ENCODE data around the gene ENO1. TPM values are rescaled to one million over a fixed set of nuclear protein-coding genes. Genes with fewer than 3 reads are reported as not detected.
A peak's percentile ranks its signal among the peaks of the same experiment; 100 is the strongest.

Gene ENO1
- total RNA-seq, 2 experiments from 2014 or later, result 3,150 to 3,216 TPM

DNA sequence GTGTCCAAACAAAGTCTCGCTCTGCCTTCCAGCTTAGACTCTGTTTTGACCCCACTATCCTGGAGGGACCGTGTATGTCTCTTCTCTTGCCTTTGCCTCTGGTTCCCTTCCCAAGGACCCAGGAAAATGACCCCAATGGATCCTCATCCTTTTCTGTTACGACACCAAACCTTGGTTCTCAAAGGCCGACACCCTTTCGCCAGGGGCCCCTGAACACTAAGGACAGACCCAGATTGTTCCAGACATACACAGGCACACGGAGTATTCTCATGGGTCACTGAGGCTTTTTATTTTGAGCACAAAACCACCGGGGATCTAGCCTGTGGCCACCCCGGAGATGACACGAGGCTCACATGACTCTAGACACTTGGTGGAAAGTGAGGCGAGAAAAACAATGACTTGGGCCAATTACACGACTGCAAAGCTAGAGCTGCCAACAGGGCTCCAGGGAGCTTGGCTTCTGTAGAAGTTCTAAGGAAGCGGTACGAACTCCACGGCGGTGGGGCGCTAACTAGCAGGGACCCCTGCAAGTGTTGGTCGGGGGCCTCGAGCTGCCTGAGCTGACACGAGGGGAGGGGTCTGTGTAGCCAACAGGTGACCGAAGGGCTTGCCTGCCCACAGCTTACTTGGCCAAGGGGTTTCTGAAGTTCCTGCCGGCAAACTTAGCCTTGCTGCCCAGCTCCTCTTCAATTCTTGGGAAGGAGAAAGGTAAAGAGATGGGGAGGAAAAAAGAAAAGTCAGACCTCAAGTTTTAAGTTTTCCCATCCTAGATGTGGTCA, 17.6 kb downstream of the ENO1 start:
- Mint-ChIP-seq H3K4me3 (peak overlapping the region; percentile 12), H3K9me3 (ENCODE audit: insufficient read depth) (no peaks in the 10 kb centered on the region), H3K27ac (peak overlapping the region; percentile 78), H3K27me3 (ENCODE audit: low read depth) (no peaks in the 10 kb centered on the region), H3K4me1 (ENCODE audit: low read depth) (peaks cover 79% of the 10 kb centered on the region), H3K36me3 (ENCODE audit: low read depth) (peaks cover 89% of the 10 kb centered on the region)
- ChIA-PET CTCF (interaction anchor here (0.7 to 12.1 kb wide), 7 partner anchors 10 to 639 kb away, joined by 3 to 155 read pairs (median 3); no protein-coding TSS in a partner anchor), POLR2A (interaction anchor here (1.0 to 3.1 kb wide), 4 partner anchors 9 to 49 kb away, joined by 3 to 16 read pairs (median 6); partner anchors contain the start of gene ENO1)
- ATAC-seq, result no peak
- DNase-seq, result no peak

DNA sequence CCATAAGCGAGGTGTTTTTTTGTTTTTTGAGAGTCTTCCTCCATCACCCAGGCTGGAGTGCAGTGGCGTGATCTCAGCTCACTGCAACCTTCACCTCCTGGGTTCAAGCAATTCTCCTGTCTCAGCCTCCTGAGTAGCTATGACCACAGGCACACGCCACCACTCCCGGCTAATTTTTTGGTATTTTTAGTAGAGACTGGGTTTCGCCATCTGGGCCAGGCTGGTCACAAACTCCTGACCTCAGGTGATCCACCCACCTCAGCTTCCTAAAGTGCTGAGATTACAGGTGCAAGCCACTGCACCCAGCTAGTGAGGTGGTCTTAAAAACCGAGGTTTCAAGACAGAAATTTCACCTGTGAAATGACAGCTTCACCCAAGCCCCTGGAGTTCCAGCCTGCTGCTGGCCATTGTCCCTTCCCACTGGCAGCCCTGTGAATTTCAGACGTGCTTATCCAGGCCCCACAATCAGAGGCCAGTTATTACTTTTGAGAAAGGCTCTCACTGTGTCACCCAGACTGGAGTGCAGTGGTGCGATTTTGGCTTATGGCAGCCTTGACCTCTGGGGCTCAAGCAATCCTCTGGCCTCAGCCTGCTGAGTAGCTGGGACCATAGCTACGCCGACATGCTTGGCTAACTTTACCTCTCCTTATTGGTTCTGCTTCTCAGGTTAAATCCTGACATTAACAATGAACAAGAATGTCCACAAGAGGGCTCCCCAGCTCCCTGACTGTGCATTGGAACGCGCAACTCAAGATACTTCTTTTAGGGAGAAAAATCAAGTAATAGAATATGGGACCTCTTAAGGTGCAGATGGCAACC, 19.4 kb downstream of the ENO1 start:
- DNase-seq, result peak; percentile 74
- H3K4me3 Mint-ChIP-seq, result peak overlapping the region; percentile 42
- H3K4me1 Mint-ChIP-seq (ENCODE audit: low read depth), result peaks cover 64% of the 10 kb centered on the region
- peak; percentile 52 for ATAC-seq
- H3K27me3 Mint-ChIP-seq (ENCODE audit: low read depth), result no peaks in the 10 kb centered on the region
- no peaks in the 10 kb centered on the region for H3K9me3 Mint-ChIP-seq (ENCODE audit: insufficient read depth)
- ChIA-PET CTCF (interaction anchor here (0.6 to 12.1 kb wide), 26 partner anchors 8 to 297 kb away, joined by 3 to 155 read pairs (median 4); no protein-coding TSS in a partner anchor), POLR2A (interaction anchor here (0.7 to 3.1 kb wide), 10 partner anchors 8 to 158 kb away, joined by 3 to 16 read pairs (median 4); partner anchors contain the start of gene ENO1)
- H3K27ac Mint-ChIP-seq, result peak overlapping the region; percentile 77
- peaks cover 73% of the 10 kb centered on the region for H3K36me3 Mint-ChIP-seq (ENCODE audit: low read depth)

DNA sequence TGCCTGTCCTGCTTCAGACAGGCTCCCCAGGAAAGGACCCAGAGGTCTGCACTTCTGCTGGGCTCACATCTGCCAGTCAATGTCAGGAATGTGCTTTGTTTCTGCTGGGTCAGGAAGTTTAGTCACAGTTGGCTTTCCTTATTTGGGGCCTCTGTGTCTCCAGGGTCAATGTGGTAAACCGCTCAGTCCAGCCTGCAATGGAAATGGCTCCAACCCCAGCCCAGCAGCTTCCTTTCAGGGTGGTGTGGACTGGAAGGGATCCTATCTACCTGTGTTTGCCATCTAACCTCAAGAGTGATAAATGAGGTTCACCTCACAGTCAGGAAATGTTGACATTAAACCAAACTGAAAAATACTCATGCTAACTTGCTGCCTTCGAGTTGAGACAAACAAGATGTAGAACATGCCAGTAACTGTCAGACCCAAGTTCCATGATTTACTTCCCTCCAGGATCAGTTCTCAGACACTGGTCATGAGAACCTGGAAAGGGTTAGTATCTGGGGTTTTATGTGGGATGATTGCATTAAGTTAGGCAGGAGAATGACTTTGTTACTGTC, 20.3 kb downstream of the ENO1 start:
- H3K4me3 Mint-ChIP-seq, result peak overlapping the region; percentile 27

DNA sequence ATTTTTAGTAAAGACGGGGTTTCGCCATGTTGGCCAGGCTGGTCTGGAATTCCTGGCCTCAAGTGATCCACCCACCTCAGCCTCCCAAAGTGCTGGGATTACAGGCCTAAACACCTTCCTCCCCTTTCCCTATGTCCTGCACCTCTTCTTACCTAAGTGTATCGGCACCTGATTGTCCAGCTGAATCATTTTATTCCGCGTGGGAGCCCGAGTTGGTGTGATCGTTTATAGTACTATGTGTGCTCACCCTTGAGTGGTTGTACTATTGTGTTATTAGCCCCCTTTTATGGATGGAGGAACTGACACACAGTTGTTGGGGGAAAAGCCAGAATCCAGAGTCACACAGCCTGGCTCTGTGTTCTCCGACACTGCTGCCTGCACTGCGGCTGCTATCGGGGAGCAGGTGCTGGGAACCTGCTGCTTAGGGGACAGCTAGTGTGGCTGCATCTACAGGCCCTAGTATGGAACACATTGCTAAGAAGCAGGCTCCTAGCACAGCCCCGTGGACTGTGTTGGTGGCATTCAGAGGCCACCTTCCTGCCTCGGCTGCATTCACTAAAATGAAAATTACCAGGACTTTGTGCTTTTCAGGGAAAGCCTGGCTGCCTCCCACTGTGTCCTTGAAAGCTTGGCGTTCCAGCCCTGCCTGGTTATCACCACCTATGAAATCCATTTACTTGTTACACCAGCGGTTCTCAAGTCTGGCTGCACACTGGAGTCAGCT, 21.6 kb downstream of the ENO1 start:
- peak overlapping the region; percentile 15 for H3K27ac Mint-ChIP-seq
- H3K36me3 Mint-ChIP-seq (ENCODE audit: low read depth), result peaks cover 50% of the 10 kb centered on the region
- peaks cover 43% of the 10 kb centered on the region for H3K4me1 Mint-ChIP-seq (ENCODE audit: low read depth)
- no peaks in the 10 kb centered on the region for H3K27me3 Mint-ChIP-seq (ENCODE audit: low read depth)
- no peaks in the 10 kb centered on the region for H3K9me3 Mint-ChIP-seq (ENCODE audit: insufficient read depth)
- H3K4me3 Mint-ChIP-seq, result no peak overlapping the region
- POLR2A ChIA-PET, result interaction anchor here (0.6 to 2.3 kb wide), 9 partner anchors 8 to 229 kb away, joined by 3 to 7 read pairs (median 4); no protein-coding TSS in a partner anchor
- CTCF ChIA-PET, result interaction anchor here (0.7 to 12.1 kb wide), 9 partner anchors 9 to 296 kb away, joined by 3 to 155 read pairs (median 3); no protein-coding TSS in a partner anchor
- DNase-seq (no peak), ATAC-seq (no peak)

More for the DNA sequence above, 20.3 kb downstream of the ENO1 start:
- Mint-ChIP-seq H3K9me3 (ENCODE audit: insufficient read depth) (no peaks in the 10 kb centered on the region), H3K36me3 (ENCODE audit: low read depth) (peaks cover 63% of the 10 kb centered on the region), H3K27me3 (ENCODE audit: low read depth) (no peaks in the 10 kb centered on the region), H3K4me1 (ENCODE audit: low read depth) (peaks cover 56% of the 10 kb centered on the region), H3K27ac (peak overlapping the region; percentile 64)
- ChIA-PET POLR2A (interaction anchor here (1.5 to 3.1 kb wide), 3 partner anchors 9 to 20 kb away, joined by 4 to 16 read pairs (median 7); partner anchors contain the start of gene ENO1), CTCF (interaction anchor here (0.8 to 12.1 kb wide), 19 partner anchors 9 to 243 kb away, joined by 3 to 155 read pairs (median 6); no protein-coding TSS in a partner anchor)
- DNase-seq (peak; percentile 51), ATAC-seq (peak; percentile 17)

DNA sequence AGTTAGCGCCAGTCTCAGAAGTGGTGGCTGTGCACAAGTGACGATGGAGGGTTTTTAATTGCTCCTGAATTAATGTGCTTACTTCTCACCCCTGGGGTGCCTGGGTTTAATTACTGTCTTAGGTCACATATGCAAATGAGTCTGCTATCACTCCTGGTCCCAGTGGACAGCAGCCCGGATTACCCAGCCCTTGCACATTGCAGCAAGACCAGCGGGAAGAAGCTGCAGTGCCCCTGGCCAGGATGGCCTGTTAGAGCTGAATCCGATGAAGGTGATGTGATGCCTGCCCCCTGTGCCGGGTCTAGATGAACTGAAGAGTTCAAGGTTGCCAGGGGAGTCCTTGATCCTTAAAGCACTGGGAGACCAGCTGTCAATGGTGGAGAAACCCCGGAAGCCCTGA, 24.2 kb downstream of the ENO1 start:
- H3K27me3 Mint-ChIP-seq (ENCODE audit: low read depth), result no peaks in the 10 kb centered on the region
- ATAC-seq (no peak), DNase-seq (no peak)
- ChIA-PET POLR2A (no interaction called here), CTCF (no interaction called here)
- H3K27ac Mint-ChIP-seq, result no peak overlapping the region
- H3K4me1 Mint-ChIP-seq (ENCODE audit: low read depth), result peaks cover 21% of the 10 kb centered on the region
- no peaks in the 10 kb centered on the region for H3K9me3 Mint-ChIP-seq (ENCODE audit: insufficient read depth)
- H3K4me3 Mint-ChIP-seq, result no peak overlapping the region
- peaks cover 28% of the 10 kb centered on the region for H3K36me3 Mint-ChIP-seq (ENCODE audit: low read depth)

DNA sequence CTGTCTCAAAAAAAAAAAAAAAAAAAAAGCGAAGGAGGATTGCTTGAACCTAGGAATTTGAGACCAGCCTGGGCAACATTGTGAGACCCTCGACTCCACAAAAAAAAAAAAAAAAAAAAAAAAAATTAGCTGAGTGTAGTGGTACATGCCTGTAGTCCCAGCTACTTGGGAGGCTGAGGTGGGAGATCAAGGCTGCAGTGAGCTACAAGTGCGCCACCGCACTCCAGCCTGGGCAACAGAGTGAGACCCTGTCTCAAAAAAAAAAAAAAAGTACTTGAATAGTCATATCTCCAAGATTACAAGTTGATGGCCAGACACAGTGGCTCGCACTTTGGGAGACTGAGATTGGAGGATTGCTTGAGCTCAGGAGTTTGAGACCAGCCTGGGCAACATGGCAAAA, 27.4 kb downstream of the ENO1 start:
- DNase-seq (no peak), ATAC-seq (no peak)
- Mint-ChIP-seq H3K27me3 (ENCODE audit: low read depth) (no peaks in the 10 kb centered on the region), H3K9me3 (ENCODE audit: insufficient read depth) (no peaks in the 10 kb centered on the region), H3K4me3 (no peak overlapping the region), H3K4me1 (ENCODE audit: low read depth) (peaks cover 12% of the 10 kb centered on the region), H3K27ac (no peak overlapping the region), H3K36me3 (ENCODE audit: low read depth) (peaks cover under 1% of the 10 kb centered on the region)
- POLR2A ChIA-PET, result no interaction called here
- CTCF ChIA-PET, result interaction anchor here (0.8 to 8.2 kb wide), 3 partner anchors 10 to 289 kb away, joined by 3 to 130 read pairs (median 22); no protein-coding TSS in a partner anchor

DNA sequence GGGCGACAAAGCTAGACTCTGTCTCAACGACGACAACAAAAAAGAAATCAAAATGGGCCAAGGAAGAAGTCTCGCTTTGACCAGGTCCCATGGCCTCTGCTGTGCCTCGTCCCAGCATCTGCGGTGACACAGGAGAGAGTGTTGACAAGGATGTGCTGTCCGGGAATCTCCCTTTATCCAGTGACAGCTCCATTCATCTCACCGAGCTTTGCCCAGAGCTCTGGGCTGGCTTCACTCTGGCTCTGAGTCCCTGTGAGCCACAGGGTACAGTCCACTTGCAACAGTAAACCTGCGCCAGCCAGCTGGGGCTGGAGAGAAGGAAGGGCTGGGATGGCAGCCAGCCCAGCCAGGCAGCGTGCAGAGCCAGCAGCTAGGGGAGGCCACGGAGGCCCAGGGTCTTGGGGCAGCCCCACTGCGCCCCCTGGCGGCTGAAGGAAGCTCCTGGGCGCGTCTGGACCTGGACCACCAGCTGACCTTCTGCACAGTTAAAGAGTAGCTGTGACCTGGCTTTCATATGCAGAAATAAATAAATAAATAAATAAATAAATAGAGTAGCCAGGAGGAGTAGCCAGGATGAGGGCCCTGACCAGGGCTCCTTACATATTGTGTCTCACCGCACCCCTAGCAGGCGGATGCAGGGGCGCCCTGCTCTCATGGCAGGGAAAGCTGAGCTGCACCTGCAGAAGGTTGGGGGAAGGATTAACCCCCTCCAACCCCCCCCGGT, 29.7 kb downstream of the ENO1 start:
- POLR2A ChIA-PET, result interaction anchor here (0.7 to 1.4 kb wide), 5 partner anchors 9 to 342 kb away, joined by 3 to 4 read pairs (median 4); partner anchors contain the start of gene ENO1
- peak; percentile 80 for DNase-seq

DNA sequence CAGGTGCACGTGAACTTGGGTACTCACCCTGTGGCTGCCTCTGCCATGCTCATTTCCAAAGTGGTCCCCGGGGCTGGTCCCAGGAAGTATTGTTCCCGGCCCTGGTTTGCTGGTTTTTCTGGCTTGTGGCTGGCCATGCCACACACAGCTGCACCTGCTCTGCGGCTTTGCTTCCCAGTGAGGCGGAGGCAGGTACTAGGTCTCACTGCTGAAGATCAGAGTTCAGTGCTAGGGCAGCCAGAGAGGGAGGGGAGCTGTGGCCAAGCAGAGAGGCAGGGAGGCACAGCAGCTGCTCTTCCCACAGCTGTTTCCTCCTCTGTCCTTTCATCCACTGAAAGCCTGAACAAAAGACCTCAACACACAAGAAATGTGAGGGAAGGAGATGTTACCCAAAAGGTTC, 30.5 kb downstream of the ENO1 start:
- DNase-seq, result no peak
- Mint-ChIP-seq H3K27ac (no peak overlapping the region), H3K27me3 (ENCODE audit: low read depth) (peaks cover 2% of the 10 kb centered on the region), H3K4me1 (ENCODE audit: low read depth) (peaks cover 12% of the 10 kb centered on the region), H3K36me3 (ENCODE audit: low read depth) (no peaks in the 10 kb centered on the region), H3K4me3 (no peak overlapping the region), H3K9me3 (ENCODE audit: insufficient read depth) (no peaks in the 10 kb centered on the region)
- POLR2A ChIA-PET, result interaction anchor here (0.7 to 1.4 kb wide), 4 partner anchors 11 to 186 kb away, joined by 3 to 4 read pairs (median 3); partner anchors contain the start of gene ENO1
- CTCF ChIA-PET, result interaction anchor here (0.7 to 8.2 kb wide), 45 partner anchors 9 to 376 kb away, joined by 3 to 130 read pairs (median 5); no protein-coding TSS in a partner anchor
- ATAC-seq, result no peak

More for the DNA sequence above, 29.7 kb downstream of the ENO1 start:
- Mint-ChIP-seq H3K4me3 (no peak overlapping the region), H3K4me1 (ENCODE audit: low read depth) (peaks cover 12% of the 10 kb centered on the region), H3K27me3 (ENCODE audit: low read depth) (peaks cover 2% of the 10 kb centered on the region), H3K9me3 (ENCODE audit: insufficient read depth) (no peaks in the 10 kb centered on the region), H3K36me3 (ENCODE audit: low read depth) (no peaks in the 10 kb centered on the region), H3K27ac (no peak overlapping the region)
- CTCF ChIA-PET, result interaction anchor here (0.6 to 8.2 kb wide), 74 partner anchors 10 to 867 kb away, joined by 3 to 130 read pairs (median 4); partner anchors contain the start of genes ENO1, RERE and SLC45A1
- ATAC-seq, result peak; percentile 96

DNA sequence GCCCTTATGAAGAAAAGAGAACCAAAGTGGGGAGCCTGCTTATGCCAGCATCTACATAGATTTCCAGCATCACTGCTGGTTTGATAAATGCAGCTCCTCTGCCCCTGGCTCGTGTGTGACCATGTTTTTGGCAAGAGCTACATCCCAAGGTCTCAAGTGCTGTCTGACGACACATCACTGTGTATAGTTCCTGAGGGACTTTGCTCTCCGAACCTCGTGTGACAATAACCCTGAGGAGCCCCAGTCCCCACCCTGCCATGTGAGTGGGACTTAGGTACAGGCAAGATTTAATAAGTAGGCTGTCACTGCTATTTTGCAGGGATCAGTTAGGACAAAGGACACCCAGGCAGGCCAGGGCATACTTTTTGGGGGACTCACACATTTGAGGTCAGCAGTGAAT, 32.2 kb downstream of the ENO1 start:
- no peak overlapping the region for H3K4me3 Mint-ChIP-seq
- ATAC-seq (no peak), DNase-seq (no peak)
- no peaks in the 10 kb centered on the region for H3K9me3 Mint-ChIP-seq (ENCODE audit: insufficient read depth)
- peaks cover 12% of the 10 kb centered on the region for H3K4me1 Mint-ChIP-seq (ENCODE audit: low read depth)
- H3K27ac Mint-ChIP-seq, result no peak overlapping the region
- POLR2A ChIA-PET, result no interaction called here
- H3K36me3 Mint-ChIP-seq (ENCODE audit: low read depth), result no peaks in the 10 kb centered on the region
- CTCF ChIA-PET, result interaction anchor here (1.1 to 8.2 kb wide), 2 partner anchors 15 to 175 kb away, joined by 3 to 130 read pairs; no protein-coding TSS in a partner anchor
- H3K27me3 Mint-ChIP-seq (ENCODE audit: low read depth), result peaks cover 2% of the 10 kb centered on the region

Data from activated CD8-positive, alpha-beta T cell treated with anti-CD3 and anti-CD28 coated beads, Interleukin-2, amount 10 ng/mL, durations not matched to agents 7 days and 5 days (primary cell).